IPS-NIHi7 (cell line): ENCODE results near the gene RPS21.

Source experiments
- DNase-seq: peaks from one replicate; pipeline ENCODE4 v3.0.0; 2012; ENCODE audit warnings: mixed read lengths; ENCODE audit errors: extremely low spot score

RPS21 gene

DNA sequence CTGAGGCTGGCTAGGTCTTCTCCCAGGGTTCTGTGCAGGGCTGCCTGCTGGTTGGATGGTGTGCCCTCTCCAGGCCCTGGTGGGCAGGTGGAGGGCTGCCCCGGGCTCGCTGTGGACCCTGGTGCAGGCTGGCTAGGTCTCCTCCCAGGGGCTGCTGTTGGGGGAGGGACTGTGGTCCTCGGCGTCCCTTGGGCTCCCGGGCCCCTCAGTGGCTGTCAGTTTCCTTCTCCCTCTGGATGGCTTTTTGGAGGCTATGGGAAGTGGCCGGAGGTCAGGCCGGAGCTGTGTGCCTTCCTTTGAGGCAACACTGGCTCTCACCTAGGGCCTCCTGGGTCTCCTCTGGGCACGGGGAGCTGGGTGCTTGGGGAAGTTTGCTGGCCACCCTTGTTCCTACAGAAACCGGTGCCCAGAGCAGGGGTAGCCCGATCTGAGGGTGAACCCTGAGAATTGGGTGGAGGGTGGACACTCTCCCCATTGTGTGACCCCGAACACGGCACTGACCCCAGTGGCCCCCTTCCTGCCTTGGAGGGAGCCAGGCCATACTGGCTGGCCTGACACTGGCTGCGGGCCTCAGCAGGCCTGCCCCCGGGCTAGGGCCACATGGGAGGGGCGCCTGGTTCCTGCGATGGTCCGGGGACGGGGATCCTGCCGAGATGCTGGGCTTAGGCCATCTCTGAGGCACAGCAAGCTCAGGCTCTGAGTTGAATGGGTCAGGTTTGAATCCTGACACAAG is 24.0 kb downstream of the RPS21 start:
- no peak for DNase-seq

DNA sequence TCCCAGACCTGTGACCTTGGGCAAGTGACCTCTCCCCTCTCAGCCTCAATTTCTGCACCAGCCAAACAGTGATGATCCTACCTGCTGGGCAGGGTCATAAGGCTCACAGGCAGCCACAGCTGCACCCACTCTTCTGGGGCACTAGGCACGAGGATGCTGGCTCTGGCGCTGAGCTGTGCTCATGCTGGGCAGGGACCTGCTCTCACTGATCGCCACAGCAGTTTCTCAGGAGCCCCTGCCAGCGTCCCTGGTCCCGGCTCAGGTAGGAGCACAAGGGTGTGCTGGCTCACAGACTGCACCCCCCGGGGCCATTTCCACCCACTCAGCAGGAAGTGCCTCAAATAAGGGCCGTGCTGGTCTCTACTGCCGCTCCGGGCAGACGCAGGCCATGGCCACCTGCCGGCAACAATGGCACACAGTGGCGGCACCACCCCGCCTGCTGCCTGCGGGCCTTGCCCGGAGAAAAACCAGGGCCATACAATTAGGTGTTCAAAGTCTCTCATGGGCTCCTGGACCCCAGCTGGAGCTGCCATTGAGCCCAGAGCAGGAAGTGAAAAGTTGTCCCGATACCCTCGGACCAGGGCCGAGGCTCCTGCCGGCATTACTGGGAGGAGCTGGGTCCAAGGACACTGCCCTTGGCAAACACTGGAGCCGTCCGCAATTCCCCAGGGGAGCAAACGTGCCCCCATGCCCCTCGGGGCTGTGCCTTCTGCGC is 24.7 kb downstream of the RPS21 start:
- DNase-seq, result no peak

DNA sequence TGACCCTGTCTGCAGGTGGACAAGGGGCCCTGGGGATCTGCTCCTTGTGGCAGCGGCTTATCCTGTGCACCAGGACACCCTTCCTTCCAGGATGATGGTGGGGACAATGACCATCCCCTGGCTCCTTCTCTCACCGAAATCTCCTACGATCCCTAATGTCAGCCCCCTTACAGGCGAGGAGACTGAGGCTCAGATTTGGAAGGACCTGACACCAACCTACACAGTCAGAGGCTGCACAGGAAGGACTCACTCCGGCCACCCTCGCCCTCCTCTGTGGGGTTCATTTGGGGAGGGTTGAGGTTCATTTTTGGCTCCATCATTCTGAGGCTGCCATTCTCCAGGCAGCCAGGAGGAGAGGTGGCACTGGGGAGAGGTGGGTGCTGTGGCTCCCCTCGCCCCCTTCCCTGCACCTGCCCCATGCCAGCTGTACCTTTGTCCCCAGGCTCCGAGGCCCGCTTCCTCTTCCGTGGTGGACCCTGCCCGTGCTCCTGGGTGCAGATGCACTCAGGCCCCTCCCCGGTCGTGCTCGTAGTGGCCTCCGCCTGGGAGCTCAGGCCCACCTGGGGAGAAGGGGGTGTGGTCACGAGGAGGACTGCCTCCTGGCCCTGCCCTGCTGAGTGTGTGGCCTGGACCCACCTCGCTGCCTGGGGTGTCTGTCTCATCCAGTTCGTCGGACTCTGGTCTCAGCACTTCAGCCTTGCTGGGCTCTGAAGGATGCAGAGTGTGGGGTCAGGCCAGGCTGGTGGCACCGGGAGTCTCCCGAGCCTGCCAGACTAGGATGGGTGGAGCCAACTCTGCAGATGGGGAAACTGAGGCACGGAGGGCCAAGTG is 25.5 kb downstream of the RPS21 start:
- DNase-seq, result no peak

DNA sequence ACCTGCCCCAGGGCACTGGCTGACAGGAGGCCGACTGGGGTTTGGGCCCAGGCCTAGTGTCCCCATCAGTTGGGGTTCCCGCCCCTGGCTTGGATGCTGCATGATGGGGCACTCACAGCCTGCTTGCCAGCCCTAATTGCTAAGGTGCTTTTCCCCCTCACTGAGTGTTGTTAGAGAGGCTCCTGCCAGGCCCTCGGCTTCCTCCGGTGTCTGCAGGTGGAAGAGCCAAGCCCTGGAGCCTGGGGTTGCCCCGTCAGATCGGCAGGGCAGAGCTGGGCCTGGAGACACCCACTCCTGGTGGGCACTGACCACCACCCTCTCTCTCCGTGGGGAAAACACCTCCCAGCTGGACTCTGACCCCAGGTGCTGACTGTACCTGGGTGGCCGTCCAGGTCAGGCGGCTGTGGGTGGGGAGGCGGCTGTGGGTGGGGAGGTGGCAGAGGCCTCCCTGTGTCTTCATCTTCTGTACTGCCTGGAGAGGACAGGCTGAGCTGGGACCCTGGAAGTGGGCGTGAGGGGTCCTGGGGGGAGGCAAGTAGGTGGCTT is 26.2 kb downstream of the RPS21 start:
- DNase-seq, result no peak

DNA sequence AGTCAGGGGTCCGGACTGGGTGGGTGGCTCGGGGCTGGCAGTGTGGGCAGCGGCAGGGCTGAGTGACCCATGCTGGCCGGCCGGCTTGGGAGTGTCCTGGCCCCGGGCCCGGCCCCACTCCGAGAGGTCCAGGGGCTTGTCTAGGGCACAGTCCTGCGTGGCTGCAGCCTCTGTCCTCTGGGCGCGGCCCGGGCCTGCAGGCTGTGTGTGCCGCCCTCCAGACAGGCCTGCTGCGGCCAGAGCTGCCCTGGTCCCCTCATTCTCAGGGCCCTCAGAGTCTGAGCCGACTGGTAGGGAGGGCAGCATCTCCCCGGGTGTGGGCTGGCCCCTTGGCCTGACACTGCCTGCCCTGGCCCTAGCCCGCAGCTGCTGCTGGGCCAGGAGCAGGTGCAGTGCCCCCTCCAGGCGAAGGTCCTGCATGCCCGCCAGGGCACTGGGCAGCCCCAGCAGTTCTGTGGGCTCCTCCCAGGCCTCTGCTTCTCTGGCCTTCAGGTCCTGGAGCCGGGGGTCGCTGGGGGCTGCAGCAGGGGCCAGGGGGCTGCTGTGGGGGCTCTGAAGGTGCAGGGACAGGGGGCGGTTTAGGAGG is 27.1 kb downstream of the RPS21 start:
- DNase-seq, result peak; percentile 51

DNA sequence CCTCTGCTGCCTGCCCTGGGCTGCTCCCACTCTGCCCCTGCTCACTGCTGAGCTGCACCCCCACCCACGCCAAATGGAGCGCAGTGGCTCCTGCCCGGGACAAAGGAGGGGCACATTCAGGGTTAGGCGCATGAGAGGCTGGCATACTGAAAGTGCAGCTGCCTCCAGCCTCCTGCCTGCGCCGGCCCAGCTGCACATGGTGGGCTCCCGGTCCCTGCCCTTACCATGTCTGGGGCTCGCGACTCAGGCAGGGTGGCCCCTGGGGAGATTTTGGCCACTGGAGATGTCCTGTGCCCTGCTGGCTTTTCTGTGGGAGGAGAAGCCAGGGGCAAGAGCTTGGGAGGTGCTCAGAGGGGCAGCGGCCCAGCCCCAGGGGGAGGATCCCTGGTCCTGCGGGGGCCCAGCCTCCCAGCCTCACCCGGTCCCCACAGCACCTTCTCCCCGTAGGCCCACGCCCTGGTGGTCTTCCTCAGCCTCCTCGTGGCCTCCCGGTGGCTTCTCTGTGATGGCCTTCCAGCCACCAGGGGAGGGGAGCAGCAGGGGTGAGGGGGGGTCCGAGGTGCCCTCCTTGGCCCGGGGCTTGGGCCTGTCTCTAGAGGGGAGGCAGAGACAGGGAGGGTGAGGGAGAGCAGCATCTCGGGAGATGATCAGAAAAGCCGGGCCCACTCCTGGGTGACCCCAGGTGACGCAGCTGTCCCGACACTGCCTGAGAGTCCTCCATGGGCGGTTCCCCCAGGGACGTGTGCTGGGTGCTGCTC is 28.6 kb downstream of the RPS21 start:
- no peak for DNase-seq

DNA sequence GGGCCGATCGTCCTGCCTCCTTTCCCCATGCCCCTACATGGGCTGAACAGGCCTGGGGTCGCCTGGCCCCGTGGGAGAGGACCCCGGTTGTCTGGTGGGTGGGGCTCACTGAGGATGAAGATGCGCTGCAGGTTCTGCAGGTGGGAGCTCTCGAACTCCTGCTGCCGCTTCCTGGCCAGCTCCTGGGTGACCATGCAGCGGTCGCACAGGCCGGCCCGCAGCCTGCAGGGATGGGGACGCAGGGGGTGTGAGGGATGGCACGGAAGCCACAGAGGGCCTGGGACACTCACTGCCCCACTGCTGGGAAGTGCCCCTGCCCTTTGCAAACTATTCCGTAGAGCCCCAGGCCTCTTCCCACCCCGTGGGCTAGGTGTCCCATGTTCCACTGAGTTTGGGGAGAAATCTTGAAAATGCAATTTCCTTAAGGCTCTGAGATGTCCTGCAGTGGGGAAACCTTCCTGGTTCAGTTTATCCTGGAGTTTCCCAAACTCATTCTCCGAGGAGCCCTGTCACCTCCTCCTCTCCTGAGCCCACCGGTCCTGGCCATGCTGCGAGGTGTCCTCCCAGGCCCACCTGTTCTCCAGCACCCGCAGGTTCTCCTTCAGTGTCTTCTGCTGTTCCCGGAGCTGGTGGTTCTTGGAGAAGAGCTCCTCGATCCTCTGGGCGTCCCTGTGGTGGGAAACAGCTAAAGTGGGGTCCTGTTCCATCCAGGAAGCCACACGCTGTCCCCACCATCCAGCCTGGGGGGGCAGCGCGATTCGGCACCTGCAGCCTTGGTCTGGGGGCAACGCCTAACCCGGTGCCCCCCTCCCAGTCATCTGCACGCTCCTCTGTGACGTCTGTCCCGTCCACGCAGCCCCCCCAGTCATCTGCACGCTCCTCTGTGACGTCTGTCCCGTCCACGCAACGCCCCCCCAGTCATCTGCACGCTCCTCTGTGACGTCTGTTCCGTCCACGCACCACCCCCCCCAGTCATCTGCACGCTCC is 30.0 kb downstream of the RPS21 start:
- no peak for DNase-seq

DNA sequence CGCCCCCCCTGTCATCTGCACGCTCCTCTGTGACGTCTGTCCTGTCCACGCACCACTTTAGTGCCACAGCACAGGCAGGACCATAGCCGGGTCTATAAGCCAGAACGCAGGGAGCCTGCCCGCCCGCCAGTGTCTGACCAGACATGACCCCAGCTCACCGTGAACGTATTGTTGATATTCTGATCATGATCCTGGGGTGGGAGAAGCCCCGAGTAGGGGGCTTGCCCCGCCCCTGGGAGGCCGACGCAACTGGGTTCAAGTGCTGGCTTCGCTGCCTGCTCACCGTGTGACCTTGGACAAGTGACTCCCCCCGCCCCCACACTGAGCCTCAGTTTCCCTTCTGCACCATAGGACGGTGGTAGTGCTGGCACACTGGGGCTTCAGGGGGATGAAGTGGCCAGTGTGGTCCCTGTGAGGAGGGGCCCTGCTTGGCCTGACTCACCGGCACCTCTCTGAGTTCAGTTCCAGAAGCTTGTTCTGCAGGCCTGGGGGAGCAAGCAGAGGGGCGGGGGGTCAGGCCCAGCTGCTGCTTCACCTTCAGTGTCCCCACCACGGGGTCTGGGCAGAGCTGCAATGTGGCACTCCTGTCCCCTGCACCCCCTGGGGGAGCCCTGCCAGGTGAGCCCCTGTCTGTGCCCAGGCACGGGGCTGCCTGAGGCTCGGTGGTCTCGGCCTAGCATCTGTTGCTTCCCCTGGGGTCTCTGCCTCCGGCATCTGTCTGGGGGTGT is 31.2 kb downstream of the RPS21 start:
- no peak for DNase-seq

DNA sequence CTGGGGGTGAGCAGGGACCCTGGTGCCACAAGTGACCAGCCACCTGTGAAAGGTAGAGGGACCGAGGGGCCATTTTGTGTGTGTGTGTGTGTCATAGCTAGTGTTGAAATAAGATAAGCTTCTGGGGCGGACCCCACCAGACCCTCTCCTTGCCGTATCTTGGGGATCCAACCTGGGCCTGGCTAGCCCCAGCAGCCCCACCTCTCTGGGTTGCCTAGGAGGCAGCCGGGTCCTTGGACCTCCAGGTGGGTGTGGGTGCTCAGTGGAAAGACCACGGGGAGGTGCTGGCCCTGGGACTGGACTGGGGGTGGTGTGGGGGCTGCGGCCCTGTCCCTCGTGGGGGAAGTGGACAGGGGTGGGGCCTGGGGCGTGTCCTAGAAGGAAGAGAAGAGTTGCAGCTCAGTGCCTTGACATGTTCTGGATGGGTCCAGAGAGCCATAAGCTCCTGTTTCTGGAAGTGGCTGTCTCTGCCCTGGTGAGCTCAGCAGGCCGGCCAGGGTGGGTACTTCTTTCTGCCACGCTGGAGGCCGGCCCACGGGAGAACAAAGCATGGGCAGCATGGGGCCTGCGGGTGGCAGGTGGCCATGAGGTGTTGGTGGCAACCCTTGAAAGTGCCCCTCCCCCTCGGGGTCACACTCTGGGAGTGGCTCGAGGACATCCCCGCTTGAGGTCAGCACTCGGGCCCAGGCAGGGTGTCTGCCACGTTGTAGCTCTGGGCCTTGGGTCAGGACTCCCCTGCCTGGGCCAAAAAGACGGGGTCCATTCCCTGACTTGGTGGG is 32.0 kb downstream of the RPS21 start:
- no peak for DNase-seq

DNA sequence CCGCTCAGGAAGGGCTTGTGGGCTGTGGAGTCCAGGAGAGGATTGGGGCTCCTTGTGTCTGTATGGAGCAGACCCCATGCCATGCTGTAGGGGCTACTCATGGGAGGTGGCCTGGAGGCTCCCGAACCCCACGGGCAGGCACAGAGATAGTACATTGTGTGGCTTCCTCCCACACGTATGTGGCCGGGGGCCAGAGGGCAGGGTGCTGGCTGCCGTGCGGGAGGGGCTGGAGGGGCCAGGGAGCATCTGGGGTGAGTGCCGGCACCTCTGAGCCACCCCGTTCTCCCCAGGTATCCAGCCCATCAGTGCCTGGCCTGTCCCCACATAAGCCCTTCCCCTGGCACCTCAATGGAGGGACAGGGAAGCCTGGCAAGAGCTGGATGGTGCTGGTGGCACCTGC is 32.9 kb downstream of the RPS21 start:
- no peak for DNase-seq

DNA sequence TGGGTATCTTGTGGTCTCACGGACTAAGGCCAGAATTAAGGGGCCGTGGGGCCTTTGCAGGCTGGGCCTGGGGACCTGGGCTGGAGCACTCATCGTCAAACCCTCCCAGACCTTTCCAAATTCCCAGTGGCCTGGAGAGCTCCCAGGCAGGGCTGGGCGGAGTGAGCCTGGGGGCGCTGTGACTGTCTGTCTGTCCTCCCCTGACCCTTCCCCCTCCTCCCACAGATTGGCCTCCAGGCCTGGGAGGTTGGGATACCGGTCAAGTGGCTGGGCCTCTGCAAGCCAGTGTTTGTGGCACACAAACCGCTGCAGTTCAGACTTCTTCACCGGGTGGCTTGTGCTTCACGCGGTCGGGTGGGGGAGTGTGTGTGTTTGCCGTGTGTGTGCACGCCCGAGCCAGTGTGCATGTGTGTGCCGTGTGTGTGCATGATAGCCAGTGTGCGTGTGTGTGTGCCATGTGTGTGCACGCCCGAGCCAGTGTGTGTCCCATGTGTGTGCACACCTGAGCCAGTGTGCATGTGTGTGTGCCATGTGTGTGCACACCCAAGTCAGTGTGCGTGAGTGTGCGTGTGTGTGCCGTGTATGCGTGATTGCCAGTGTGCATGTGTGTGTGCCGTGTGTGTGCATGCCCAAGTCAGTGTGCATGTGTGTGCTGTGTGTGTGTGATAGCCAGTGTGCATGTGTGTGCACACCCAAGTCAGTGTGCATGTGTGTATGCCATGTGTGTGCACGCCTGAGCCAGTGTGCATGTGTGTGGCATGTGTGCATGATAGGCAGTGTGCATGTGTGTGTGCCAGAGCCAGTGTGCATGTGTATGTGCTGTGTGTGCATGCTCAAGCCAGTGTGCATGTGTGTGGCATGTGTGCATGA is 34.2 kb downstream of the RPS21 start:
- DNase-seq, result no peak

DNA sequence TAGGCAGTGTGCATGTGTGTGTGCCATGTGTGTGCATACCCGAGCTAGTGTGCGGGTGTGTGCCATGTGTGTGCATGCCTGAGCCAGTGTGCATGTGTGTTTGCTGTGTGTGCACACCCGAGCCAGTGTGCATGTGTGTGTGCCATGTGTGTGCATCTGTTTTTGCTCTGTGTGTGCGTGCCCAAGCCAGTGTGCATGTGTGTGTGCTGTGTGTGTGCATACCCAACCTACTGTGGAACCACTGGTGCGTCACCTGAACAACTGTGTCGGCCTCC is 34.8 kb downstream of the RPS21 start:
- DNase-seq, result no peak

DNA sequence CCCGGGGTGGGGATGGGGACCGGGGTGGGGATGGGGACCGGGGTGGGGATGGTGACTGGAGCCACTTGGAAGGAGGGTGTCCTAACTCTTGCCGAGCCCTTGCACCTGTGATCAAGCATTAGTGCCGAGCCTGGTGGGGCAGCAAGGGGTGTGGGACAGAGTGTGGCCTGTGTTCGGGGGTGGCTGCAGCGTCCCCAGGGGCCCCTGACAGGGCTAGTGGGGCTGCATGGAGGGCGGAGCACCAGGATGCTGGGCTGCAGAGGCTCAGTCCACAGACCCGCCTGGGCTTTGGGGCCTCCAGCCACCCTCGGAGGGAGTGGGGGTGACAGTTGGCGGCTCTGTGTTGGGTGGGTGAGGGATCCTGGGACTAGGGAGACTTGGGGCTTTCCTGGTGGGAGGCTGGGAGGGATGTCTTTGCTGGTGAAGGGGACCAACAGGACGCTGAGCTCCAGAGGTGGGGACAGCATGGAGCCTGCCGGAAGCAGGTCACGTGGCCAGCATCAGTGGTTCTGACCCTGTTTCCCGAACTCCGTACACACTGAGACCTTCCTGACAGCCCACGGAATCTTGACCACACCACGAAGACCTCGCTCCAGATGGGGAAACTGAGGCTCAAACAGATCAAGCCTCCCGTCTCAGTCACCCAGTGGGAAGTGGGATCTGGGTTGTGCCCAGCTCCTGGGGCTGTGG is 35.9 kb downstream of the RPS21 start:
- no peak for DNase-seq

DNA sequence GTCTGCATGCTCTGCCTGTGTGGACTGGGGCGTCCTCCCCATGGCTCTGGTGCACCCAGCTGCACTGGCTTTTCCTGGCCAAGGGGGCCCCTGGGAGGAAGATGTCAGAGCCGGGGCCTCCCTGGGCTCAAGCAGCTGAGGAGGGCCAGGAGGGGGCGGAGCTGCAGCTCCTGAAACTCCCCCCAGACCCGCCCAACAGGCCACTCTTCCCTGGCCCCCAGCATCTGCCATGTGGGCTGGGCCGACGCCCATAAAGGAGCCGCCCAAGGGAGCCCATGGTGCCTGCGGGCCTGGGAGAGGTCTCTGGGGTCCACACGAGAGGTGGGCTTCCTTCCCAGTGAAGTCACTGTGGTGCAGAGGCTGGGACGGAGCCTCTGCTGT is 36.4 kb downstream of the RPS21 start:
- DNase-seq, result no peak

DNA sequence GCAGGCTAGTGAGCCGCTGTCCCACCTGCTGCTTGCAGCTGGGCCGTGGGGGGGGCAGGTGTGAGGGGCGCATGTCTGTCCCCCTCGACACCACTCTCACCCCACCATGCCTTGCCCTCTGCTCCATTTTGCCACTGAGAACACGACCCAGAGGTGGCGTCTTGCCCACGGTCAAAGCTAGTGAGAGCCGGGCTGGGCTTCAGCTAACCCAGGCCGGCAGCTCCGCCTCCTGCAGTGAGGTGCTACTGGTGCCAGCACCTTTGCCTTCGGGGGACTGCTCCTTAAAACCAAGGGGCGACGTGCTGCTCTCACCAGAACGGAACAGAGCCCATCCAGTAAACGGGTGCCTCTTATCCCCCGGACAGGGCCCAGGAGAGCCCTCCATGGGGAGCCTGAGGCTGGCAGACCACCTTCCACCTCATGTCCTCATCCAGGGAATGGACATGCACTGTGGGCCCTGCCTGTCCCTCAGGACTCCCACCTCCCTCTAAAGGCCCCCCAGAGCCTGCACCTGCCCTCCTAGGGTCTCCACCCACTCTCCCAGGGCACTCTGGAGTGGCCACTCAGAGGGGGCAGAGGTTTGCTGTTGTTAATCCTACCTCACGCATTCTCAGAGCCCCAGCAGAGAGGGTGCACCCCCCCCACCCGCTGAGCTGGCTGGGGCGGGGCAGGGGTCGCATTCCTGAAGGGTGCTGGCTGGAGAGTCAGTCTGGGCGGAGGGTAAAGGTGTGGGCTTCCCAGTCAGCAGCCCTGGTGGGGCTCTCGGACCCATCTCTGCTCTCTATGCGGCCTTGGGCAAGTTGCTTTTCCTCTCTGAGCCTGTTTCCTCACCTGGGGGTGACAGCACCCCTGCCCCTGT is 37.6 kb downstream of the RPS21 start:
- DNase-seq, result no peak
